ENCODE results near the gene NPAS1. TPM values are rescaled to one million over a fixed set of nuclear protein-coding genes. Genes with fewer than 3 reads are reported as not detected.

Gene NPAS1
- total and polyA plus RNA-seq, 2 of the 13 experiments (the other 11 are each of a cell fraction or from before 2014, with no cell fraction given): 0.35 to 2.9 TPM

- TF ChIP-seq TFDP1 (CRISPR knock-in tag; IDR thresholded peaks at IDR 0.05; ENCODE audit: borderline replicate concordance) (no peak), MIXL1 (CRISPR knock-in tag; IDR thresholded peaks at IDR 0.05) (no peak), PLSCR1 (CRISPR knock-in tag; IDR thresholded peaks at IDR 0.05; ENCODE audit: borderline replicate concordance) (no peak), GFI1 (CRISPR knock-in tag; IDR thresholded peaks at IDR 0.05; ENCODE audit: borderline replicate concordance) (peak; percentile 8; the same call in 1 of the 2 replicates), NR2F1 (CRISPR knock-in tag; IDR thresholded peaks at IDR 0.05) (peak; percentile 33 to 71; a peak in 2 of 4 replicates), NR2F6 (IDR thresholded peaks at IDR 0.05) (peak; percentile 85), NR2F6 (CRISPR knock-in tag; IDR thresholded peaks at IDR 0.05) (peak; percentile 92), AKAP8 (CRISPR knock-in tag; IDR thresholded peaks at IDR 0.05) (0 out of 2 replicates have a peak, but pooled peaks have one; percentile 40), ZNF616 (CRISPR knock-in tag; IDR thresholded peaks at IDR 0.05; ENCODE audit: low read depth) (no peak), PTBP1 (IDR thresholded peaks at IDR 0.05; ENCODE audit: low read depth, low read length, poor library complexity, severe bottlenecking) (no peak), ZNF281 (CRISPR knock-in tag; IDR thresholded peaks at IDR 0.05; ENCODE audit: borderline replicate concordance) (peak; percentile 32; the same call in 1 of the 2 replicates), ZNF547 (CRISPR knock-in tag; IDR thresholded peaks at IDR 0.05) (no peak), ZNF558 (CRISPR knock-in tag; IDR thresholded peaks at IDR 0.05; ENCODE audit: borderline replicate concordance) (no peak), LCORL (IDR thresholded peaks at IDR 0.05) (no peak), LCORL (CRISPR knock-in tag; IDR thresholded peaks at IDR 0.05) (peak; percentile 81), KLF11 (CRISPR knock-in tag; IDR thresholded peaks at IDR 0.05) (no peak), AGO2 (optimal IDR thresholded peaks at IDR 0.05; ENCODE audit: low read depth, low read length) (peak; percentile 69), TFAP4 (IDR thresholded peaks at IDR 0.05; ENCODE audit: borderline replicate concordance, low read depth) (peak; percentile 92), SKIL (CRISPR knock-in tag; IDR thresholded peaks at IDR 0.05; ENCODE audit: borderline replicate concordance) (0 out of 2 replicates have a peak, but pooled peaks have one; percentile 29), XRCC5 (optimal IDR thresholded peaks at IDR 0.05; ENCODE audit: low read length) (peak; percentile 49), BRD4 (CRISPR knock-in tag; IDR thresholded peaks at IDR 0.05) (0 out of 2 replicates have a peak, but pooled peaks have one; percentile 55), ZFP90 (CRISPR knock-in tag; IDR thresholded peaks at IDR 0.05; ENCODE audit: borderline replicate concordance) (peak; percentile 63)
Measured at GRCh38 chr19:47094557-47095475, 75.2 kb downstream of the NPAS1 start (continued).
